Endothelial cell of umbilical vein (primary cell): ENCODE results near the gene TRABD2A. TPM values are rescaled to one million over a fixed set of nuclear protein-coding genes. Genes with fewer than 3 reads are reported as not detected.

Source experiments
- BruUV-seq: library from RNA; stranded (reverse); fragments of 400-500 nt; replicated peaks from 2 replicates; lab custom pipeline; 2021; lab: Mats Ljungman, UMichigan
- CTCF ChIA-PET: fragments of 300-600, 350-600 bp; sonication (Branson Sonifier 250); formaldehyde crosslinking; loops from one replicate; lab custom pipeline; 2021; ENCODE audit warnings: antibody characterized with exemption, inconsistent platforms; lab: Charles Lee
- POLR2A ChIA-PET: fragments of 300-600, 350-600 bp; sonication (Branson Sonifier 250); formaldehyde crosslinking; loops from one replicate; lab custom pipeline; 2021; ENCODE audit warnings: antibody characterized with exemption, inconsistent platforms; lab: Charles Lee
- DNase-seq: peaks from one replicate; pipeline ENCODE4 v3.0.0-alpha.2; 2011; ENCODE audit warnings: low read depth, low spot score
- FAIRE-seq: peaks from 2 replicates; lab custom pipeline; 2011; peaks lifted over from hg19 to GRCh38; lab: Jason Lieb, UNC
- H2AFZ ChIP-seq: 2 replicates; pipeline ENCODE4 v1.6.0; 2012; ENCODE audit warnings: low read depth, low read length, control low read depth, inconsistent platforms
- H3K27ac ChIP-seq: 2 replicates; pipeline ENCODE4 v1.5.1; 2011; ENCODE audit warnings: low read depth, mild to moderate bottlenecking, control low read depth, low read length, moderate library complexity; ENCODE audit not compliant: insufficient read depth
- H3K27me3 ChIP-seq, 2 experiments: 2 replicates each; pipeline versions ENCODE4 v1.6.0 to v1.6.1; 2011; ENCODE audit warnings: low read length in 2 of 2, mixed read lengths in 1 of 2; ENCODE audit not compliant: control insufficient read depth in 2 of 2, insufficient read depth in 2 of 2
- H3K36me3 ChIP-seq, 2 experiments: 2 replicates in 1 of 2; 3 replicates in 1 of 2; pipeline ENCODE4 v1.5.1; 2011; ENCODE audit warnings: low read length in 2 of 2, mild to moderate bottlenecking in 1 of 2, moderate library complexity in 1 of 2; ENCODE audit not compliant: control insufficient read depth in 2 of 2, insufficient read depth in 2 of 2; ENCODE audit errors: extremely low read depth in 1 of 2
- H3K4me1 ChIP-seq: 3 replicates; pipeline ENCODE4 v1.5.1; 2011; ENCODE audit warnings: mild to moderate bottlenecking, low read length; ENCODE audit not compliant: control insufficient read depth, insufficient read depth; ENCODE audit errors: extremely low read depth
- H3K4me2 ChIP-seq: 2 replicates; pipeline ENCODE4 v1.6.1; 2011; ENCODE audit warnings: low read length, control low read depth, mixed read lengths; ENCODE audit not compliant: insufficient read depth
- H3K4me3 ChIP-seq, 3 experiments: fragments of 200-600 bp in 1 of 3; sonication (generic), shearing (Covaris generic) in 1 of 3; replicated peaks in 1 of 3; 2 replicates each; pipeline ENCODE4 v1.5.1; 2011 to 2016; ENCODE audit warnings: control low read depth in 3 of 3, low read length in 3 of 3, mild to moderate bottlenecking in 2 of 3, inconsistent platforms in 1 of 3, low read depth in 1 of 3, moderate library complexity in 1 of 3; ENCODE audit not compliant: insufficient read depth in 1 of 3
- H3K79me2 ChIP-seq: 2 replicates; pipeline ENCODE4 v1.6.0; 2012; ENCODE audit warnings: low read length, inconsistent platforms; ENCODE audit not compliant: control insufficient read depth, insufficient read depth
- H3K9ac ChIP-seq: replicated peaks from 2 replicates; pipeline ENCODE3; 2011; ENCODE audit warnings: low read length, control low read depth; ENCODE audit not compliant: insufficient read depth; ENCODE audit errors: extremely low read depth
- H3K9me1 ChIP-seq: replicated peaks from 3 replicates; pipeline ENCODE4 v1.6.0; 2011; ENCODE audit warnings: mild to moderate bottlenecking, low read length; ENCODE audit not compliant: control insufficient read depth, insufficient read depth; ENCODE audit errors: extremely low read depth
- H3K9me3 ChIP-seq: replicated peaks from 2 replicates; pipeline ENCODE4 v1.5.1; 2012; ENCODE audit warnings: low read length, inconsistent platforms; ENCODE audit not compliant: control insufficient read depth, insufficient read depth
- H4K20me1 ChIP-seq: replicated peaks from 2 replicates; pipeline ENCODE3; 2011; ENCODE audit warnings: mild to moderate bottlenecking, low read length; ENCODE audit not compliant: control insufficient read depth, insufficient read depth; ENCODE audit errors: extremely low read depth
- CTCF ChIP-seq, 2 donors: IDR thresholded peaks; 1 replicate in 1 of 2; 2 replicates in 1 of 2; pipeline ENCODE4 v1.5.1; 2011; ENCODE audit warnings: low read length in 2 of 2, mild to moderate bottlenecking in 2 of 2, moderate library complexity in 2 of 2, control low read depth in 1 of 2, inconsistent platforms in 1 of 2, low read depth in 1 of 2; ENCODE audit not compliant: insufficient read depth in 1 of 2; ENCODE audit errors: extremely low read depth in 1 of 2
- EZH2 ChIP-seq: IDR thresholded peaks from 2 replicates; pipeline ENCODE4 v1.6.1; 2012; ENCODE audit warnings: borderline replicate concordance, low read depth, mild to moderate bottlenecking, moderate library complexity, low read length, inconsistent platforms; ENCODE audit not compliant: severe bottlenecking
- FOS ChIP-seq: IDR thresholded peaks from 2 replicates; pipeline ENCODE4 v1.6.1; 2011; ENCODE audit warnings: mild to moderate bottlenecking, low read length, moderate library complexity, borderline replicate concordance; ENCODE audit not compliant: insufficient read depth
- GATA2 ChIP-seq: IDR thresholded peaks from 2 replicates; pipeline ENCODE4 v1.7.0; 2011; ENCODE audit warnings: low read depth, mild to moderate bottlenecking, moderate library complexity, mixed read lengths, low read length; ENCODE audit not compliant: insufficient read length, insufficient read depth
- JUN ChIP-seq: IDR thresholded peaks from 2 replicates; pipeline ENCODE4 v1.6.1; 2011; ENCODE audit warnings: borderline replicate concordance, low read depth; ENCODE audit not compliant: insufficient read length, insufficient read depth
- MAX ChIP-seq: IDR thresholded peaks from 2 replicates; pipeline ENCODE4 v1.6.1; 2011; ENCODE audit not compliant: insufficient read depth, insufficient read length
- MYC ChIP-seq: IDR thresholded peaks from one replicate; pipeline ENCODE4 v1.6.1; 2011; ENCODE audit warnings: mild to moderate bottlenecking, low read depth, low read length
- POLR2A ChIP-seq: IDR thresholded peaks from 2 replicates; pipeline ENCODE4 v1.6.1; 2012; ENCODE audit warnings: low read depth, mild to moderate bottlenecking, control low read depth, low read length
- POLR2AphosphoS5 ChIP-seq: IDR thresholded peaks from 2 replicates; pipeline ENCODE4 v1.6.1; 2012; ENCODE audit warnings: low read depth, mild to moderate bottlenecking, control low read depth, low read length, moderate library complexity; ENCODE audit not compliant: insufficient read depth
- dilution Hi-C: fragments of 300-500 bp; cut with MboI; formaldehyde crosslinking; loops from one replicate; pipeline ENCODE4 v1.15.0; 2019; ENCODE audit warnings: low sequenced_read_pairs; ENCODE audit not compliant: extremely low pct_ligation_motif_present
- intact Hi-C: fragments of 100-400 bp; cut with micrococcal nuclease; formaldehyde crosslinking; loops from one replicate; pipeline ENCODE4 v1.10.0; 2022
- polyA plus RNA-seq, 4 experiments: library from polyadenylated mRNA; depleted of rRNA in 3 of 4; stranded (reverse) in 3 of 4; unstranded in 1 of 4; fragments of >200 nt; gene quantifications; 2 replicates each; pipeline versions ENCODE4 v1.2.1 to v1.2.3, GENCODE V29; 2011 to 2012; ENCODE audit warnings: missing spikeins in 1 of 4
- total RNA-seq: library from RNA; stranded (reverse); gene quantifications from 2 replicates; pipeline ENCODE4 v1.2.3, GENCODE V29; 2021

Gene TRABD2A
- total and polyA plus RNA-seq, 2 donors (not counting 3 experiments of a cell fraction or from before 2014, with no cell fraction given) = 1.0 to 1.8 TPM

GRCh38 chr2:84847326-84848050 is 33.4 kb downstream of the TRABD2A start:
- no peaks in the 10 kb centered on the region for H3K79me2 ChIP-seq
- H3K36me3 ChIP-seq = no peaks in the 10 kb centered on the region
- intact Hi-C loops = no loop called here
- H3K27ac ChIP-seq = no peak overlapping the region
- H3K4me3 ChIP-seq = no peak overlapping the region
- ChIA-PET POLR2A (no interaction called here), CTCF (no interaction called here)
- H3K9me1 ChIP-seq = no peaks in the 10 kb centered on the region
- H3K27me3 ChIP-seq = peaks cover 0 to 1% of the 10 kb centered on the region in 2 experiments
- H3K4me2 ChIP-seq = no peak overlapping the region
- no peak for TF ChIP-seq MAX
- TF ChIP-seq POLR2A = no peak
- TF ChIP-seq CTCF (IDR thresholded peaks at IDR 0.05; ENCODE audit: extremely low read depth in 1 of 2, insufficient read depth in 1 of 2, low read depth in 1 of 2, low read length in 2 of 2) = no peak
- TF ChIP-seq EZH2 = no peak
- TF ChIP-seq JUN = no peak
- TF ChIP-seq POLR2AphosphoS5 = no peak
- TF ChIP-seq MYC = no peak
- no peak for TF ChIP-seq GATA2
- no peak for TF ChIP-seq FOS
- H3K9ac ChIP-seq = no peak overlapping the region
- DNase-seq (no peak), FAIRE-seq (no peak)
- no peak overlapping the region for H2AFZ ChIP-seq
- no peaks in the 10 kb centered on the region for H3K4me1 ChIP-seq
- no peaks in the 10 kb centered on the region for H4K20me1 ChIP-seq
- dilution Hi-C loops = no loop called here
- H3K9me3 ChIP-seq = no peaks in the 10 kb centered on the region
- no TSS peak for BruUV-seq
